GM19328 (cell line): ENCODE measurements around the gene GPR153.

Source experiments
- ATAC-seq: cut with Tn5 transposase; IDR thresholded peaks from one replicate; pipeline ENCODE4 v1.9.1; 2021; ENCODE audit warnings: mild to moderate bottlenecking, moderate library complexity; ENCODE audit not compliant: unreplicated experiment

Gene GPR153

DNA sequence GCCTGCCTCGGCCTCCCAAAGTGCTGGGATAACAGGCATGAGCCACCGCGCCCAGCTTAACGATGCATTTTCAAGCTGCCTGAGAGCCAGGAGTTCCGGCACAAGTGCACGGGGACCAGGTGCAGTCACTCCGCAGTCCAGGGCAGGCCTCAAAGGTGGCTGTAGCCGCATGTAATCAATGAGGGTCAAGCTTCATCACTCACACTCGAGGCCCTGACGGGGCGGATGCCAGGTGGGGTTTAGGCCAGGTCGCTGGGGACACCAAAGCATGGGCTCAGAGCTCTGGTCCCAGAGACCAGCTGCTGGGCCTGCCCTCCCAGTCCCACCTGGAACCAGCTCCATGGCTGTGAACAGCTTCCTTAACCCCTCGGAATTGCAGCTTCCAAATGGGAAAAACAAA is 26.1 kb upstream of the GPR153 start:
- ATAC-seq, result no peak

DNA sequence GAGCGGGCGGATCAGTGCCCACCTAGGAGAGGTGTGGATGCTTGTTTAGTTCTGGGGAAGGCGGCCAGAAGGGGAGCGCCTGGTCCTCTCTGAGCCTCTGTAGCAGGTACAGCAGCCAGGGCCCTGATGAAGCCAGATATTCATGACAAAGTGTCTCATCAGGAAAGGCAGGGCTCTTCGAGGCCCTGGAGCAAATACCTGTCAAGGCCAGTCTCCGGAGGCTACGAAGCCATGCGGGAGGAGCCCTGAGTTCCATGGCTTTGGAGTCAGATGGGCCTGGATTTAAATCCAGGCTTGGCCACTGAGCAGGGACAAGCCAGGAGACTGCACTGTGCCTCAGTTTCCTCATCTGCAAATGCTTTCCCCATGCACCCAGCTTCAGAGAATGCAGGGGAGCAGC is 25.4 kb upstream of the GPR153 start:
- no peak for ATAC-seq

DNA sequence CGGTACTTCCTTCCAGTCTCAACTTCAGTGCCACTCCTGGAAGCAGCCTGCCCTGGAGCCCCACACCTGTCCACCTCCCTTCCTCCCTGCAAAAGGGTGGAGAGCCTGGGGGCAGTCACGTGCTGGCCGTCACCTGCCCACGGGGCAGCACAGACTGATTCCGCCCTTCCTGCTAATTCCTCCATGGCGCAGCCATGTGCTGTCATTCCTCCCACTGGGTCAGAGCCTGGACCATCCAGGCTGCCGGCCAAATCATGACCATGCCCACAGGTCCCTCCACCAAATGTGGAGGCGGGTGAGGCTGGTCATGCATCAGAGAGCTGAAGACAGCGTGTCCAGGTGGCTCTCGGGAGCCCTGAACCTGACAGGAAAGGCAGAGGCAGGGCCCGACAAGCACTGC is 24.4 kb upstream of the GPR153 start:
- ATAC-seq, result no peak

DNA sequence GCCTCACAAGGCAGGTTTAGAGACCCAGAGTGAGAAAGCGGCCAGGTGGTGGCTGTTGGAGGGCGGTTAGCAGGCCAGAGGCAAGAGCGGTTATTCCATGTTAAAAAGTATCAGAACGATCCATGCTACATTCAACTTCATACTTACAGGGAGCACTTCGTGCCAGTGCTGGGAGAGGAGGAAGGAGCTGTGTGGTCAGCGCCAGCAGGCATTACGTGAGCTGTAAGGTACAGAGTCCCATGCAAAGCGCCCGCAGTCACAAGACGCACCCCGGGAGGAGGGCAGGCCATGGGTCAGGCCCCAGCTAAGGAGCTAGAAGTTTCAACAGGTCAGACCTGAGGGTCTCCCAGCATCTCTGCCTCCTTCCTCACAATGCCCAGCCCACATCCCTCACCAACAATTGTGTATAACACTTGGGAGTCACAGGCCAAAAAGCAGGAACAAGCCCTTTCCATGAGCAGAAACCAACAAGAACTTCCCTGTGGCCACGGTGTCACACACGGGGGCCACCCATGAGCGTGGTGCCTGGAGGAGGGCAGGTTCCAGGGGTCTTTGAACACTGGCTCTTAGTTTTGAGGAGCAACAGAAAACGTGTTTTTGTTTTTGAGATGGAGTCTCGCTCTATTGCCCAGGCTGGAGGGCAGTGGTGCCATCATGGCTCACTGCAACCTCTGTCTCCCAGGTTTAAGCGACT is 21.8 kb upstream of the GPR153 start:
- ATAC-seq, result no peak

DNA sequence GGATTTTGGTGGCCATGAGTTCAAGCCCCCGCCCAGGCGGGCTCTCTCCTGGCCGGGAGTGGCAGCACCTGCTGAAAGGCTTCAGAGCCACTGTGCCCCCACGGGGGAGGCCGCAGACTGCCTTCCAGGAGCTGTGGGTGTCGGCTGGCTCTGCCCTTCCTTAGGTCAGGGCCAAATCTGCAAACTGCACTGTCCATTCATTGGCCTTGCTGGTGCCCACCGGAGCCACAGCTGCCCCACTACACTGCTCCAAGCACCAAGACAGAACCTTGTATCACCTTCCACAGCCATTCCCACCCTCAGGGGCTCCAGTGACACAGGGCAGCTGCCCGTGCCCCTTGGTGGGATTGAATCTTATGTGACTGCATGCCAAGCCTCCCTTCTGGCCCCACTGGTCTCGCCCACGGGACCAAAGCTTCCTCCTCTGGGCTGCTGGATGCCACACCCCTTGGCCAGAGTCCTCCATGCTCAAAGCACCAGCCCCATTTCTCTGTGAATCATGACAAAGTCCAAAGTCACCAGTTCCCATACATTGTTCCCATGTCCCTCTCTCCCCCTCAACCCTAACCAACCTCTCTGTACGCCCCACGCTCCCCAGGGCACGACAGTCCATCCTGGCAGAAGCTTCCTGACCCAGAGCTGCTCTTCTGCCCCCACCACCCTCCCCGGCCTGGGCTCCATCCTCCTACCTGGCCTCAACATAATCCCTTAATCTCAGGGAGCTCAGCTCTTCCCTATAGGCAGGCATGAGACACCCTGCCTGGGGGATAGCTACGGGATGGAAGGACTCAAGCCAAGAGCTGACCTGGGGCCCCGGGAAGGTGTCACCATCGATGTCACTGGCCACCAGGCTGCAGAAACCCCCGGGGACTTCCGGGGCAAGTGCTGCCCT is 20.9 kb upstream of the GPR153 start:
- ATAC-seq, result no peak

DNA sequence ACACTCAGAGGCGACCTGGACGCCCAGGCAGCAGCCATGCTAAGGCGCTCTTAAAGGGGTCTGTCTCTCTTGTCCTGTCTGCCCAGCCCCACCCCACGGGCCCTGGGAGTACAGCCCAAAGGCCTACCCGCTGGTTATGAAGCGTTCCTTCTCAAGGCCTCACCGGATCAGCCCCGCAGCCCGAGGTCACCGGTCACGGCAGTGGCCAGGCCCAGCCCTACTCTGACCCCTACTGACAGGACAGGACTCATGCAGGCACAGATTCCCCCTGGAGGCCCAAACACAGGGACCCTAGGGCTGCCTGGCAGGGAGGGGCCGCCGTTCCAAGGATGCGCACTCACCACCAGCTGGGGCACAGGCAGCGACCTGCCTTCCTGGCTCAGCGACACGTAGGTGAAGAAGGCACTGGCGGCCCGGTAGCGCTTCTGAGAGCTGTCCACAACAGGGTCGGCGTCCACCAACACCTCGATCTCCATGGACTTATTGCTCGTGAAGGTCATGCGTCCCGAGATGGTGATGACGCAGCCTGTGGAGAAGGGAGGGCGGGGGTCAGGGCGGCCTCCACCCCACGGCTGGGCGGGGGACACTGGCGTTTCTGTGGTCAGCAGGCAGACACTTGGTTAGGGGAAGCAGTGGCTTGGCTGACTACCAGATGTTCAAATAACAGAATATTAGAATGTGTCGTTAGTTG is 20.0 kb upstream of the GPR153 start:
- ATAC-seq, result no peak

DNA sequence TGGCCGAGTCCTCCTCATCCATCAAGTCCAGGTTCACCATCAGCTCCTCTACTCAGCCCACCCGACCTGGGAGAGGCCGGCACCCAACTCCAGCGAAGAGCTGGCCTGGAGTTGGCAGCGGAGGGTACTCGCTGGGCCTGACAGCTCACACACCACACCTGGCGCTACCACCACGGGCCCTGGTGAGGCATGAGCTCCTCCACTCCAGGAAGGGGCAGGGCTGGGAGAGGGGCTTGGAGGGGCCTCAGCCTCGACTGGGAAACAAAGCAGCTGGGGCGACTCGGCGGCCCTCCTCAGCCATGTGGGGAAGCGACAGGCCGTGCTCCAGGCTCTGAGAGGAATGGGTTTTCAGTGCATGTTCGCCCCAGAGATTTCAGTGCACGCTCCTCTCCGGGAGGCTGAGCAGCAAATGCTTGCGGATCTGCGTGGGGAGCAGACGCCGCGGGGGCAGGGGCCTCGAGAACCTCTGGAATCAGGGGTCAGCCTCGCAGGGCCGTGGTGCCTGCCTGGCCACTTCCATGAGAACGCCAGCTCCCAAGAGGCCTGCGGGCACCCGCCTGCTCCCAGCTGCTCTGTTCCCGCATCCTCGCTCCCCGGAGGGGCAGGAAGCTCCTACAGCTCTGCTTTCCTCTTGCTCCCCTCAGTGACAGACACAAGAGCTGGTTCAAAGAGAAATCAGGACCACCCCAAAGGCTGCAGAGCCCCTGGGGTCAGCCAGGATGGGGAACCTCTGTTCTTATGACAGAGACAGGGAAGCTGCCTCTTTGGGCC is 18.9 kb upstream of the GPR153 start:
- no peak for ATAC-seq

DNA sequence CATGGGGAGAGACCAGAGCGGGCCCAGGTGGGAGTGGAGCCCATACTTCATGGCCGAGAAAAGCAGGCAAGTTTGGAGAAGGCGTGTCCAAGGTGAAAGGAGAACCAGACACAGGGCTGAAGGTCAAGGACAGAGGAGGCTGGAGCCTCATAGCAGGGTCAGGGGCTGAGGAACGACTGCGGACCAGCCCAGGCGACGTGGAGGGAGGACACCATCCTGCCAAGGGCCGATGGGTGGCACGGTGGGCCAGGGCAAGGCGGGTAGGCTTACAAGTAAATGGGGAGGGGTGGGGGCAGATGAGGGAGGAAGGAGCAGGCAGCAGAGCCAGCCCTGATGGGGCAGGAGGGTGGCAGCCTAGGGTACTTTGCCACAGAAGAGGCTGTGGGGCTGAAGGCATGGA is 18.2 kb upstream of the GPR153 start:
- no peak for ATAC-seq

DNA sequence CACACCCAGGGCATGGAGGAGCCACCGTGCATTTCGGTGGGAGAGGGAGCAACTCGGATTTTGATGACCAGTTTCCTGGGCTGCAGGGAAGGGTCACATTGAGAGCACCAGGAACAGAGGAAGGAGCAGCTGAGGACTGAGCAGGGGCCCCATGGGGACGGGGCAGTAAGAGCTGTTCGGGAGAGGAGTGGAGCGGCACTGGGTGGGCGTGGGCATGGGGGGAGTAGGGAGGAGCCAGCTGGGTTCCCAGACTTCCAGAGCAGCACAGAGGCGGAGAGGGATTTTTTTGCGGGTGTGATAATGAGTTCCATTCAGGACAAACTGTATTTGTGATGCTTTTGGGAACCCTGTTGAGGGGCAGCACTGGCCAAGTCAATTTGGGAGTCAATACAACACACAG is 17.4 kb upstream of the GPR153 start:
- ATAC-seq, result no peak

DNA sequence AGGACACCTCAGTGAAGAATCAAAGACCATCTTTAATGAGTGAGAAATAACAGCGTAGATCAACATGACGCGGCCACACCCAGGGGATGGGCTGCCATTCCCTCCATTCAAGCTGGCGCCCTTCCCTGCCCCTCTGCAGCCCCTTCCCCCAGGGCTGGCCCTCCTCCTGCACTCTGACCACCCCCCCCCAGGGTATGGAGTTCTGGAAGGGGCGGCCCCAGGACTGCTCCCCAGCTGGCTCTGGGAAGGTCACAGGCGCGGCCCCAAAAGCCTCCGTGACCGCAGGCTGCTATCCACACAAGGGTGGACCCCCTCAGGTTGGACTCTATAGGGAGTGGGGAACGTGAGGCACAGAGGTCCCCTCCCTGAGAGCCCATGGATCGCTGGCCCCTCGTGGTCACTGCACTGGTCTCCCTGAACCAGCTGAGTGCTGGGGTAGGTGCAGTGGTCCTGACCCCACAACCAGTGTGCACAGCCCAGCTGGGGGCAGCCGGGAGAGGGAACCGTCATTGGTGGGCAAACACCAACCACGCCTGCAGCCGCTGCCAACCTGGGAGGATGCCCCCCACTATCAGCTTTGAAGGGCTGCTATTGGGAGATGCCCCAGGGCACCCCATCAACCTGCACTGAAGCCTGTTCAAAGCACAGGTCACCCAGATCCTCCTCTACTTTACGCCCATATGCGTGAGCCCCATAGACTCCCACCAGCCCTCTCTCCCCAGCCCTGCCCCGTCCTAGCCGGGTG is 16.1 kb upstream of the GPR153 start:
- ATAC-seq, result no peak

DNA sequence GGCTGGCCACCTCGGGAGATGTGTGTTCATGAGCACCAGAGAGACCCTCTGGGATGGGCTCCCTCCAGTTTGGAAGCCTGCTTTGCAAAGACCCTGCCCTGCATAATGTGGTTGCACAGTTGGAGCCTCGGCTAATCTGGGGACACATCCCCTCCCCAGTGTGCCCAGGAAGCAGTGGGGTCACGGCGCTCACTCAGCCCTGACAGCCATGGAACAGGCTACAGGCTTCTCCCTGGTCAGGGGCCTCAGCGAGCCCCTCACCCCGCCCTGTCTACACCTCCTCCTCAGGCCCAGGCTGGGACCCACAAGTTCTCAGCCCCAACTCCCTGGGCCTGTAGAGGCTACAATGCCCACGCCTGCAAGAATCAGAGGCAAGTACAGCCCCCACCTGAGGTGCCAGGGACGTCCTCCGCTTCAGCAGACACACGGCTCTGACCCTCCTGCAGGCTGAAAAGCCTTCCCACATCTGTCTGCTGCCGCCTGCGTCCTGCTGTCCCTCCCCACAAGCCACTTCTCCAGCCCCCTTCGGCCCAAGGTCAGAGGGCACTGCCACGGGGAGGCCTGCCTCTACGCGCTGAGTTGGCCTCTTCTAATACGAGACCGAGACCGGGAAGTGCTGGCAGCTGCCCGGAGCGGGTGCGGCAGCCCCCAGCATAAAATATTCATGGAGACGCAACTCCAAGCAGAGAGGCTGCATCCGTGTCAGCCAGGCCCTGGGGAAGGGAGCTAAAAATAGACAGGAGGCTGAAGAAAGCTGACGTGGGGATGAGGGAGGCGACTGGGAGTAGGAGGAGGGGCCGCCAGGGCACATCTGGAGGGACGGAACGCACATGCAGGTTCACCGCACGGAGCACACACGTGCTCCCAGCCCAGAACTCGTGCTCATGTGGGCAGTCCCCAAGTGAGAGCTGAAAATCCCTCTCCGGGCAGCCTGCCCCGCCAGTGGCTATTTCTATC is 15.2 kb upstream of the GPR153 start:
- no peak for ATAC-seq

DNA sequence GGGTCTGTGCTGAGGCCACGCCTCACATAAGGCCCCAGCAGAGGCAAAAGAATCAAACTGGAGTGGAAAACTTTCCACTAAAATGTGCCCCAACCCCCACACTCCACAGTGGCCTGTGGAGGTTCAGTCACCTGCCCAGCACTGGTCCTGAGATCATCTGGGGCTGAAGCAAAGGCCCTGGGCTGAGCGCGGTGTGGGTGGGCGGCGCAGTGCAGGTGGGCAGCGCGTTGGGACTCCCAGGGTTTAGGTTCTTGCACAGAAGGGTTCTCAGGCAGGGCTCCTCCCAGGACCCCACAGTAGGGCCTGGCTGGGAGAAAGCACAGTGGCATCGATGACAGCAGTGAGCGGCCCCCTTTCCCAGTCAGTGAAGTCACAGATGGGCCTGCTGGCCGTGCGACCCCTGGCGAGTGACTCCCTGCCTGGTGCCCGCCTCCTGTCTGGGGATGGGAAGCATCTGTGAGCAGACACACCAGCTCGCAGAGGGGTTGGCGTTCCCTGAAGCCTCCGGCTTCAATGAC is 13.8 kb upstream of the GPR153 start:
- no peak for ATAC-seq

DNA sequence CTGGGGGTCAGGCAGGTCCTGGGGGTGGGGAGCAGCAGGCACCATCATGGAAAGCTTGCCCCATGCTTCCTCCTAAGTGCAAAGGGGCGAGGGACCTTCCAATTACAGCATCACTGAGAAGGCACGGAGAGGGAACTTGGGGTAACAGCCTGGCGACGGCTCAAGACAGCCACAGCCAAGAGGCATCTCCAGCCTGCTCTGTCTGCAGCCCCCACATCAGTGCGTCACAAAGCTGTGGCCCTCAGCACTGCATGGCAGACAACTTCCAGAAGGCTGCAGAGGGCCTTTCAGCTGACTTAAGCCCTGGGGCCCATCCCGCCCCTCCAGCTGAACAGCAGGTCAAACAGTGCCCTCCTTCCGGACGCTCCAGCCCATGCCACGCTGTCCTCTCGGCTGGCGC is 13.2 kb upstream of the GPR153 start:
- ATAC-seq, result no peak

DNA sequence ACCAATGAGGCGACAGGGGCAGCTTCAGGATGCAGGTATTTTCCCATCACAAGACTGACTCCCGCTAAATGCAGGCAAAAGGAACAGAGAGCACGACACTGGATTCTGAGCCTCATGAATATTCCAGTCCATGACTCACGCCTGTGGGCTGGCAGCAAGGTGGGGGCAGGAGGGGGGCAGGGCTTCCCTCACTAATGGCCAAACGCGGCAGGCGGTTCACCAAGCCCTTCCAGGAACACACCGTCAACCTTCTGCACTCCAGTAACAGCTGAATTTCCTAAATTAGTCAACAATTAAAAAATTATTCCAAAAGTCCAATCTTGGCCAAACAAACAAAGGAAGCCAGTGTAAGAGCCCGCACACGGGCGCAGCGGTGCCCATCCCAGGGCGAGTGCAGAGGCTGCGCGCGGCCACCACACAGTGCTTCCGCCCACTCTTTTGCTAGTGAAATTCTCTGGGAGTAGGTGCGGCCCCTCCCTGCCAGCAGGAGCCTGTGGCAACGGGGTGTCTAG is 12.5 kb upstream of the GPR153 start:
- no peak for ATAC-seq

DNA sequence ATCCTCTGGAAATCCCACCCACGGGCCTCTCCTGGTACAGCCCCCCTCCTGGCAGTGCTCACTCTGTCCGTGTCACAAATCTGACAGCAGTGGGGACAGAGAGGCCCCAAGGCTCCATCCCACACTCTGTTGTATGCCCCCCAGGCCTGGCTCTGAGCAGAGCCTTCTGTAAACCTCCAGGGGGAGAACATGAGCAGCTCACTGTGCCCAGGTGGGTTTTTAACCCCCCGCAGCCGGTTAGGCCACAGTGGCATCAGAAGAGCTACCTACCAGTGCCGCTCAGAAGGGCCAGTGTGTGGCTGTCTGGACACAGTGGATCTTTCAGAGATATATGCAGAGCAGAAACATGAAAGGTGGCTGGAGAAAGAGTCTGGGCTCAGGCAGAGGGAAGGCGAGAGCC is 12.0 kb upstream of the GPR153 start:
- ATAC-seq, result no peak

DNA sequence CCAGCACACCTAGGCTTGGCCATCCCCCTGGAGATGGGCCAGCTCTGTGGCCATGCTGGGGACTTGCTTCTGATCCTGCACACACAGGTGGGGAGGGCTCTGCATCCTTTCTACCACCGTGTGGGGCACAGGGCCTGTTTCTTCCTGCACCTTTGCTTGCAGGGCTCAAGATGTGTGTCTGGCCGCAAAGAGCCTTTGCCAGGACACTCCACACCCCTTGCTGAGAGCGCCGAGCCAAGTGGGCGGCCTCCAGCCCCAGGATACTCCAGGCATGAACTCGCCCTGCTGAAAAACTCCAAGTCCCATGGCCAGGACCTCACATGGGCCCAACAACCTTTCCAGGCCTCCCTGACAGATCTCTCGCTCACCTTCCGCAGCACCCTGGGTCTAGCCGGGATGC is 11.6 kb upstream of the GPR153 start:
- ATAC-seq, result no peak

DNA sequence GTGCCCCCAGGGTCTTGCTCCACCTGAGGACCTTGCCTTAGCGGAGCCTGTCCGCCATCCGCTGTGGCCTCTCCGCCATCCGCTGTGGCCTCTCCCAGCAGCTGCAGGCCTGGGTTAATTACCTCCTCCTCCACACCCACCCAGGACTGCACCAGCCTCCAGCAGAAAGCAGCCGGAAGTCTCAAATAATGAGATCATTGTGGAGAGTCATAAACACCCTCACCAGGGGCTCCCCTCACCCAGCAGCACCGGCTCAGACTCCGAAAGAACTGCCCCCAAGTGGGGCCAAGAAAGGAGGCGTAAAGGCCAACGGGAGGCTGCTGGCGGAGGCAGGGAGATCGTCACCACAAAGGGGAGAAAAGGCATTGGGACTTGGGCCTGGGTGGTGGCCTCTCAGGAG is 10.7 kb upstream of the GPR153 start:
- no peak for ATAC-seq

DNA sequence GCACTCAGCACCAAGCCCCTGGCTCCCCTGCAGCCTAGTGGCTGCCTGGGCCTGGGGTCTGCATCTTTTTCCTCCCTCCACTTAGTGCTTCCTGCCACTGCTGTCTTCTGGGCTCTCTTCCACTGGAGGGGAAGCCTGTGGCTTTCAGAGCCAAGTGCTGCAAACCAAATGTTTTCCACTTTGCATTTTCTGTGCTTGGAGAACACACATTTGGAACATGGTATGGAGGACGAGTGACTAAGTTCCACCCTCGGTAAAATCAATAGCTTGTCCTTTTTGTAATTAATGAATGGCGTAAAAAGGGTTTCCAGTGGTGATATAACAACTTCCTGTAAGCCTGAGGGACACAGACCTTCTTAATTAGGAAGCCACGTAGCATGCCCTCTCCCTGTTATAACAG is 10.1 kb upstream of the GPR153 start:
- ATAC-seq, result no peak

DNA sequence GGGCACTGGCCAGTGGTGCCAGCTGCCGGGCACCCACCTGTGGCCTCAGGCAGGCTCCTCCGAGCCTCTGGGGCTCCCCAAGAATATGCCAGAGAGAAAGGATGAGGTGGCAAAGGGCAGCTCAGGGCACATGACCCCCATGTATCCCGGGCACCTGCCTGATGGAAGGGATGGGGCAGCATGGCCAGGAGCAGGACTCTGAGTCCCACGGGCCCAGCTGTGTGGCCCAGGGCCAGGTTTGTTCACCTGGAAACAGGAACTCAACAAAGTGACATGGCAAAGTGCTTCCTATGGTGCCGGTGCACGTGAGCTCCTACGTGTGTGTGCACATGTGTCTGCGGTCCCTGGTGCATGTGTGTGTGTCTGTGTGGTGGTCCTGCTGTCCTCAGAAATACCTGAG is 9.5 kb upstream of the GPR153 start:
- ATAC-seq, result no peak
